LNCaP clone FGC (cell line): ENCODE measurements around the gene CNFN.
A peak's percentile ranks its signal among the peaks of the same experiment; 100 is the strongest.
"Not testable (repeated sequence)": the region's sequence is repeated elsewhere in the genome, so short reads cannot be mapped to it uniquely, and the experiment has no call there.

Experiments
- DNase-seq: peaks from one replicate; pipeline ENCODE4 v3.0.0-alpha.2; 2011; ENCODE audit warnings: low read depth
- H3K4me3 ChIP-seq: 2 replicates; pipeline ENCODE4 v1.5.1; 2011; ENCODE audit warnings: mild to moderate bottlenecking, low read depth, low read length, control low read depth
- CTCF ChIP-seq: IDR thresholded peaks from 2 replicates; pipeline ENCODE4 v1.5.1; 2012; ENCODE audit warnings: mild to moderate bottlenecking; ENCODE audit not compliant: control insufficient read depth, insufficient read depth; ENCODE audit errors: extremely low read depth

Gene CNFN

DNA sequence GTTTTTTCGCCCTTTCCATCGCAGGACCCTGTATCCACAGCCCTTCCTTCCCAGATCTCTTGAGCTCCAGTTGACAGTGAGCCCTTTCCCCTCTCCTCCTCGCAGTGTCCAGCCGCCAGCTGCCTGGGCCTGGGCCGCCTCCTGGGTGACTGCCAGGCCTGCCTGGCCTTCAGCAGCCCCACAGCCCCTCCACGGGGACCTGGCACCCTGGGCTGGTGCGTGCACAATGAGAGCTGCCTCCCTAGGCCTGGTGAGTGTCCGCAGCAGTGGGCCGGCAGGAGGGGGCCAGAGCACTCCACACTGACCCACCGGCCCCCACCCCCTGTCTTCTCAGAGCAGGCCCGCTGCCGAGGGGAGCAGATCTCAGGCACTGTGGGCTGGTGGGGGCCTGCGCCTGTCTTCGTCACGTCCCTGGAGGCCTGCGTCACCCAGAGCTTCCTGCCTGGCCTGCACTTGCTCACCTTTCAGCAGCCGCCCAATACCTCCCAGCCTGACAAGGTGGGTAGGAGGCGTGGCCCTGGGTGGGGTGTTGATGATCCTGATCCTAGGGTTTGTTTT, 45.7 kb downstream of the CNFN start:
- no peak overlapping the region for H3K4me3 ChIP-seq
- DNase-seq: no peak
- TF ChIP-seq CTCF: no peak

DNA sequence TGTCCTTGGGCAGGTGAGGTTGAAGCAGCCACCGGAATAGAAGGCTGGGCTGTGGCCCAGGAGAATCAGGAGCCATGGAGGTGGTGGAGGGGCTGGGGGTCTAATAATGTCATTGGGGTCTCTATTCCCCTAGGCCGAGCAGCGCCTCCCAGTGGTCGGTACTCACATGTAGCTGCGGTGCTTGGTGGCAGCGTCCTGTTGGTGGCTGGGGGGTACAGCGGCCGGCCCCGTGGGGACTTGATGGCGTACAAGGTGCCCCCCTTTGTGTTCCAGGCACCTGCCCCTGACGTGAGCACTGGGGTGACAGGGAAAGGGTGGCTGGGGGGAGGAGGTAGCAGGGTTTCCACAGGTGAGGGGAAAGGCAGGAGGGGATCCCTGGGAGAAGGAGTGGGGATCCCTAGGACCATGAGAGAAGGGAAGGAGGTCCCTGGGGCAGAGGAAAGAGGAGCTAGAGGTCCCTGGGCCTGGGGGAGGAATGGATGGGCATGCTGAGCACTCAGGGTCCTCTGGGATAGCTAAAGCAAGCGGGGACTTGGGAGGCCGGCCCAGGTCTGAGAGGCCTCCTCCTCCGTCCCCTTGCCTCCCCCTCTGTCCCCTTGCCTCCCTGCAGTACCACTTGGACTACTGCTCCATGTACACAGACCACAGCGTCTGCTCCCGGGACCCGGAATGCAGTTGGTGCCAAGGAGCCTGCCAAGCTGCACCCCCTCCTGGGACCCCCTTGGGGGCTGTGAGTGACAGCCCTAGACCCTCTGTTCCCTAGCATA, 46.6 kb downstream of the CNFN start:
- no peak for DNase-seq
- no peak for TF ChIP-seq CTCF
- H3K4me3 ChIP-seq: no peak overlapping the region

DNA sequence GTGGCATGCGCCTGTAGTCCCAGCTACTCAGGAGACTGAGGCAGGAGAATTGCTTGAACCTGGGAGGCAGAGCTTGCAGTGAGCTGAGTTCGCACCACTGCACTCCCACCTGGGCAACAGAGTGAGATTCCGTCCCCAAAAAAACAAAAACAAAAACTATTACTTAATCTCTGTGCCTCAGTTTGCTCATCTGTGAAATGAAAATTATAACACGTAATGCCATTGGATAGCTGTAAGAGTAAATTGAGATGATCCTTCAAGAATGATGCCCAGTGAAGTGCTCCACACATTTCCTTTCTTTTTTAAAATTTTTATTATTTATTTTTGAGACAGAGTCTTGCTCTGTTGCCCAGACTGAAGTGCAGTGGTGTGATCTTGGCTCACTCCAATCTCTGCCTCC, 50.2 kb downstream of the CNFN start:
- not testable (repeated sequence) for H3K4me3 ChIP-seq, DNase-seq

DNA sequence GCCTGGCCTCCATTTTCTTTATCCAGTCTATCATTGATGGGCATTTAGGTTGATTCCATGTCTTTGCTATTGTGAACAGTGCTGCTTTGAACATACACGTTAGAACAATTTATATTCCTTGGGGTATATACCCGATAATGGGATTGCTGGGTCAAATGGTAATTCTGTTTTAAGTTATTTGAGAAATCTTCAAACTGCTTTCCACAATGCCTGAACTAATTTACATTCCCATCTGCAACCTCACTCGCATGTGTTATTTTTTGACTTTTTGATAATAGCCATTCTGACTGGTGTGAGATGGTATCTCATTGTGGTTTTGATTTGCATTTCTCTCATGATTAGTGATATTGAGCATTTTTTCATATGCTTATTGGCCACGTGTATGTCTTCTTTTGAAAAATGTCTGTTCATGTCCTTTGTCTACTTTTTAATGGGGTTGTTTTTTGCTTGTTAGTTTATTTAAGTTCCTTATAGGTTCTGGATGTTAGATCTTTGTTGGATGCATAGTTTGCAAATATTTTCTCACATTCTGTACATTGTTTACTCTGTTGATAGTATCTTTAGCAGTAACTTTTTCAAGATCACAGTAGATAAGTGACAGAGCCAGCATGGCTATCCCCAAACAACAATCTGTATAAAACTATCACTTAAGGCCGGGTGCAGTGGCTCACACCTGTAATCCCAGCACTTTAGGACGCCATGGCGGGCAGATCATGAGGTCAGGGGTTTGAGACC, 50.8 kb downstream of the CNFN start:
- DNase-seq: peak; percentile 47
- not testable (repeated sequence) for H3K4me3 ChIP-seq
